Keratinocyte (primary cell): ENCODE measurements around the gene ZBTB20. TPM values are rescaled to one million over a fixed set of nuclear protein-coding genes. Genes with fewer than 3 reads are reported as not detected.

ENCODE experiments used
- DNase-seq: peaks from one replicate; pipeline ENCODE4 v3.0.0-alpha.2; 2011; ENCODE audit warnings: low read depth, missing footprints, low spot score
- FAIRE-seq: peaks from 2 replicates; lab custom pipeline; 2011; peaks lifted over from hg19 to GRCh38; lab: Jason Lieb, UNC
- H2AFZ ChIP-seq: 2 replicates; pipeline ENCODE4 v1.6.0; 2012; ENCODE audit warnings: low read length, control low read depth, inconsistent platforms; ENCODE audit not compliant: control insufficient read depth
- H3K27ac ChIP-seq: 2 replicates; pipeline ENCODE4 v1.5.1; 2011; ENCODE audit warnings: low read length; ENCODE audit not compliant: control insufficient read depth, insufficient read depth
- H3K27me3 ChIP-seq: 3 replicates; pipeline ENCODE4 v1.6.0; 2011; ENCODE audit warnings: low read length; ENCODE audit not compliant: control insufficient read depth, insufficient read depth; ENCODE audit errors: extremely low read depth
- H3K36me3 ChIP-seq, 2 experiments: 2 replicates in 1 of 2; 3 replicates in 1 of 2; pipeline ENCODE4 v1.5.1; 2011; ENCODE audit warnings: low read length in 2 of 2, mild to moderate bottlenecking in 1 of 2; ENCODE audit not compliant: control insufficient read depth in 2 of 2, insufficient read depth in 2 of 2; ENCODE audit errors: extremely low read depth in 1 of 2
- H3K4me1 ChIP-seq: 3 replicates; pipeline ENCODE4 v1.5.1; 2011; ENCODE audit warnings: low read length; ENCODE audit not compliant: control insufficient read depth, insufficient read depth; ENCODE audit errors: extremely low read depth
- H3K4me2 ChIP-seq: 3 replicates; pipeline ENCODE4 v1.6.0; 2011; ENCODE audit warnings: low read depth, low read length; ENCODE audit not compliant: control insufficient read depth, insufficient read depth; ENCODE audit errors: extremely low read depth
- H3K4me3 ChIP-seq, 3 experiments: fragments of 200-600 bp in 1 of 3; sonication (generic) in 1 of 3; 2 replicates in 2 of 3; 3 replicates in 1 of 3; pipeline ENCODE4 v1.5.1; 2011 to 2016; ENCODE audit warnings: low read length in 3 of 3, mild to moderate bottlenecking in 3 of 3, control low read depth in 2 of 3, inconsistent platforms in 1 of 3, low read depth in 1 of 3, mixed read lengths in 1 of 3, mixed run types in 1 of 3, moderate library complexity in 1 of 3; ENCODE audit not compliant: control insufficient read depth in 2 of 3, insufficient read depth in 2 of 3; ENCODE audit errors: extremely low read depth in 1 of 3
- H3K79me2 ChIP-seq: 2 replicates; pipeline ENCODE4 v1.6.0; 2012; ENCODE audit warnings: low read length; ENCODE audit not compliant: control insufficient read depth, insufficient read depth
- H3K9ac ChIP-seq: 3 replicates; pipeline ENCODE4 v1.6.0; 2011; ENCODE audit warnings: low read length; ENCODE audit not compliant: control insufficient read depth, insufficient read depth; ENCODE audit errors: extremely low read depth
- H3K9me1 ChIP-seq: 3 replicates; pipeline ENCODE4 v1.6.0; 2011; ENCODE audit warnings: low read length; ENCODE audit not compliant: control insufficient read depth, insufficient read depth; ENCODE audit errors: extremely low read depth
- H3K9me3 ChIP-seq: 2 replicates; pipeline ENCODE4 v1.5.1; 2012; ENCODE audit warnings: low read depth, low read length; ENCODE audit not compliant: control insufficient read depth
- H4K20me1 ChIP-seq: 3 replicates; pipeline ENCODE4 v1.6.0; 2011; ENCODE audit warnings: low read length; ENCODE audit not compliant: control insufficient read depth, insufficient read depth; ENCODE audit errors: extremely low read depth
- EZH2 ChIP-seq: IDR thresholded peaks from one replicate; pipeline ENCODE4 v1.6.1; 2012; ENCODE audit warnings: inconsistent platforms, mild to moderate bottlenecking, low read length, moderate library complexity
- dilution Hi-C: fragments of 300-500 bp; cut with MboI; formaldehyde crosslinking; loops from one replicate; pipeline ENCODE4 v1.7.0; 2020; ENCODE audit warnings: low sequenced_read_pairs; ENCODE audit not compliant: extremely low pct_ligation_motif_present
- polyA plus RNA-seq, 5 experiments: library from polyadenylated mRNA; depleted of rRNA in 3 of 5; stranded (reverse) in 3 of 5; stranded (forward) in 1 of 5; unstranded in 1 of 5; fragments of >200 nt; gene quantifications; 1 replicate in 1 of 5; 2 replicates in 3 of 5; 3 replicates in 1 of 5; pipeline versions ENCODE4 v1.2.1 to v1.2.3, GENCODE V29; 2011 to 2012; ENCODE audit warnings: missing spikeins in 2 of 5, low read depth in 1 of 5, low replicate concordance in 1 of 5
- TF ChIP-seq, protein P1 (sequence below), 3 experiments: IDR thresholded peaks in 1 of 3; conservative IDR thresholded peaks in 1 of 3; optimal IDR thresholded peaks in 1 of 3; 2 replicates in 2 of 3; 3 replicates in 1 of 3; pipeline versions ENCODE3 to v1.5.1; 2011; ENCODE audit warnings: low read length in 3 of 3, mild to moderate bottlenecking in 3 of 3, moderate library complexity in 2 of 3, control low read depth in 1 of 3, inconsistent platforms in 1 of 3; ENCODE audit not compliant: insufficient read depth in 2 of 3; ENCODE audit errors: extremely low read depth in 1 of 3

The ZBTB20 gene
- polyA plus RNA-seq, 1 donor (not counting 4 experiments of a cell fraction or from before 2014, with no cell fraction given) = 0.52 TPM

DNA sequence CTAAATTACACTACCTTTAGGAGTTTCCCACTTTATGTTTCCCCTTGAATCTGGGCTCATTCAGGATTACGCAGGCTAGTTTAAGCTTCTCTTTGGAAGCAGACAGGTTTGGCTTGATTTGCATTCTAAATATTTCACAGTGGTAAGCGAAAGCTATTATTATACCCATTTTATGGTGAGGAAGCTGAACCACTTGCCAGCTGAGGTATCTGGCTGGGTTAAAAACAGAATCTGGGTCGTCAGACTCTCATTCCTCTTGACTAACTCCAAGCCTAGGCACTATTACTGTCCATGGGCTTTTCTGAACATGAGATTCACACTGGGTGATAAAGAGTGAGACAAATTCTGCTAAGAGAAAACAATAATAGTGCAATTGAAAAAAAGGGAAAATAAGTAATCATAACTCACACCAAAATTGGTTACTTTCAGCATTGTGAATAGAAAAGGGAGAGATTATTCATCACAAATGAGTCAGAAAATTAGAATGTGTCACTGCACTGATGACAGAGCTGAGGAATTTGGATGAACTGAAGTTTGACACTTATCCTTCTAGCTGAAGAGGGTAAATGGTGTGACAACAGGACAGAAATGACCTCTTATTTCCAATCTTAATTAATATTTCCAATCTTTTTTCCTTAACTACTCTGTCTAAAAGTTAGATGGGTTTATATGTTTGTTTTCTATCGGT lies 642.0 kb downstream of the ZBTB20 start:
- H3K4me2 ChIP-seq = no peak overlapping the region
- FAIRE-seq (no peak), DNase-seq (no peak)
- peaks cover 5% of the 10 kb centered on the region for H3K4me1 ChIP-seq
- H3K27ac ChIP-seq = no peak overlapping the region
- H3K36me3 ChIP-seq = no peaks in the 10 kb centered on the region
- H3K9ac ChIP-seq = no peak overlapping the region
- no peaks in the 10 kb centered on the region for H3K9me1 ChIP-seq
- TF ChIP-seq EZH2 = no peak
- TF ChIP-seq, protein P1, sequence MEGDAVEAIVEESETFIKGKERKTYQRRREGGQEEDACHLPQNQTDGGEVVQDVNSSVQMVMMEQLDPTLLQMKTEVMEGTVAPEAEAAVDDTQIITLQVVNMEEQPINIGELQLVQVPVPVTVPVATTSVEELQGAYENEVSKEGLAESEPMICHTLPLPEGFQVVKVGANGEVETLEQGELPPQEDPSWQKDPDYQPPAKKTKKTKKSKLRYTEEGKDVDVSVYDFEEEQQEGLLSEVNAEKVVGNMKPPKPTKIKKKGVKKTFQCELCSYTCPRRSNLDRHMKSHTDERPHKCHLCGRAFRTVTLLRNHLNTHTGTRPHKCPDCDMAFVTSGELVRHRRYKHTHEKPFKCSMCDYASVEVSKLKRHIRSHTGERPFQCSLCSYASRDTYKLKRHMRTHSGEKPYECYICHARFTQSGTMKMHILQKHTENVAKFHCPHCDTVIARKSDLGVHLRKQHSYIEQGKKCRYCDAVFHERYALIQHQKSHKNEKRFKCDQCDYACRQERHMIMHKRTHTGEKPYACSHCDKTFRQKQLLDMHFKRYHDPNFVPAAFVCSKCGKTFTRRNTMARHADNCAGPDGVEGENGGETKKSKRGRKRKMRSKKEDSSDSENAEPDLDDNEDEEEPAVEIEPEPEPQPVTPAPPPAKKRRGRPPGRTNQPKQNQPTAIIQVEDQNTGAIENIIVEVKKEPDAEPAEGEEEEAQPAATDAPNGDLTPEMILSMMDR (optimal IDR thresholded peaks at IDR 0.05 in 1 of 3, IDR thresholded peaks at IDR 0.05 in 1 of 3, conservative IDR thresholded peaks at IDR 0.05 in 1 of 3; ENCODE audit: extremely low read depth in 1 of 3, insufficient read depth in 2 of 3, low read length in 3 of 3) = no peak
- dilution Hi-C loops = no loop called here
- no peak overlapping the region for H2AFZ ChIP-seq
- H3K9me3 ChIP-seq = no peaks in the 10 kb centered on the region
- no peak overlapping the region for H3K4me3 ChIP-seq
- no peaks in the 10 kb centered on the region for H4K20me1 ChIP-seq
- H3K27me3 ChIP-seq = no peaks in the 10 kb centered on the region
- no peaks in the 10 kb centered on the region for H3K79me2 ChIP-seq

GRCh38 chr3:114502204-114502603 lies 644.9 kb downstream of the ZBTB20 start:
- Histone ChIP-seq H3K9me3 (no peaks in the 10 kb centered on the region), H3K36me3 (no peaks in the 10 kb centered on the region), H3K27ac (no peak overlapping the region), H2AFZ (no peak overlapping the region), H3K4me3 (no peak overlapping the region), H3K4me1 (peaks cover 18% of the 10 kb centered on the region), H4K20me1 (no peaks in the 10 kb centered on the region), H3K79me2 (no peaks in the 10 kb centered on the region), H3K9ac (no peak overlapping the region), H3K4me2 (no peak overlapping the region), H3K9me1 (no peaks in the 10 kb centered on the region), H3K27me3 (no peaks in the 10 kb centered on the region)
- FAIRE-seq (no peak), DNase-seq (no peak)
- dilution Hi-C loops = no loop called here
- TF ChIP-seq, protein P1 (optimal IDR thresholded peaks at IDR 0.05 in 1 of 3, IDR thresholded peaks at IDR 0.05 in 1 of 3, conservative IDR thresholded peaks at IDR 0.05 in 1 of 3; ENCODE audit: extremely low read depth in 1 of 3, insufficient read depth in 2 of 3, low read length in 3 of 3) = no peak
- TF ChIP-seq EZH2 = no peak
